MM.1S (cell line): ENCODE measurements around the gene CSTPP1.

Experiments used
- CTCF ChIP-seq: fragments of 300-600 bp; sonication (generic); IDR thresholded peaks from 2 replicates; pipeline ENCODE4 v1.5.1; 2016; ENCODE audit warnings: antibody characterized with exemption, low read length, mixed read lengths
- EZH2 ChIP-seq: fragments of 300-600 bp; sonication (generic); optimal IDR thresholded peaks from 2 replicates; pipeline ENCODE3; 2017; ENCODE audit warnings: low read depth, mild to moderate bottlenecking, antibody characterized with exemption, low read length, mixed read lengths
- EZH2phosphoT487 ChIP-seq: fragments of 300-600 bp; sonication (generic); IDR thresholded peaks from 2 replicates; pipeline ENCODE4 v1.6.1; 2018; ENCODE audit warnings: antibody characterized with exemption, low read length

- TF ChIP-seq EZH2phosphoT487 (no peak), CTCF (no peak), EZH2 (no peak)
Measured at GRCh38 chr11:47156333-47156732, 219.8 kb downstream of the CSTPP1 start.
